ENCODE data around the gene CDKN2B-AS1. TPM values are rescaled to one million over a fixed set of nuclear protein-coding genes. Genes with fewer than 3 reads are reported as not detected.

The CDKN2B-AS1 gene
- total and polyA plus RNA-seq, 2 of the 13 experiments (the other 11 are each of a cell fraction or from before 2014, with no cell fraction given): 0.64 to 2.3 TPM

- H3K79me2 ChIP-seq (ENCODE audit: insufficient read depth, low read length): no peaks in the 10 kb centered on the region
- H3K4me3 ChIP-seq (replicated peaks in 1 of 3; ENCODE audit: insufficient read depth in 1 of 3, low read depth in 2 of 3, low read length in 3 of 3): no peak overlapping the region
- no peak overlapping the region for H2AFZ ChIP-seq (ENCODE audit: low read length)
- H3K36me3 ChIP-seq (replicated peaks in 1 of 2; ENCODE audit: control insufficient read depth in 1 of 2, insufficient read depth in 2 of 2, low read length in 2 of 2): no peaks in the 10 kb centered on the region
- CTCF ChIA-PET (ENCODE audit: low intra/inter-chr PET ratio, low total read pairs): no interaction called here
- ATAC-seq (no peak), DNase-seq (ENCODE audit: low spot score) (no peak), FAIRE-seq (no peak)
- no peaks in the 10 kb centered on the region for H4K20me1 ChIP-seq (ENCODE audit: insufficient read depth, low read length)
- peaks cover 0 to 3% of the 10 kb centered on the region in 2 experiments; a peak in 2 of 5 replicates for H3K27me3 ChIP-seq (ENCODE audit: control insufficient read depth in 1 of 2, insufficient read depth in 2 of 2, low read length in 2 of 2)
- intact Hi-C loops (cut with micrococcal nuclease; ENCODE audit: unreplicated experiment) (no loop called here), in situ Hi-C loops (cut with HindIII; ENCODE audit: extremely low pct_ligation_motif_present, low pct_unique_long_range_greater_than_20kb) (no loop called here)
- peaks cover 6% of the 10 kb centered on the region; the same call in 1 of the 2 replicates for H3K4me1 ChIP-seq (ENCODE audit: insufficient read depth, low read length)
- no peak overlapping the region for H3K9ac ChIP-seq (ENCODE audit: insufficient read depth, low read depth, low read length)
- no TSS peak for BruUV-seq (replicated peaks)
- no peak for TF ChIP-seq HOXD1 (CRISPR knock-in tag; IDR thresholded peaks at IDR 0.05)
- TF ChIP-seq YEATS4 (CRISPR knock-in tag; IDR thresholded peaks at IDR 0.05; ENCODE audit: borderline replicate concordance): no peak
- TF ChIP-seq ZNF678 (CRISPR knock-in tag; IDR thresholded peaks at IDR 0.05): no peak
- TF ChIP-seq ZC3H13 (CRISPR knock-in tag; IDR thresholded peaks at IDR 0.05): no peak
- TF ChIP-seq NPAS2 (CRISPR knock-in tag; IDR thresholded peaks at IDR 0.05; ENCODE audit: borderline replicate concordance): no peak
- no peak for TF ChIP-seq DNMT3B (CRISPR knock-in tag; conservative IDR thresholded peaks at IDR 0.05)
- TF ChIP-seq THAP7 (CRISPR knock-in tag; IDR thresholded peaks at IDR 0.05): no peak
- no peak for TF ChIP-seq TERF1 (CRISPR knock-in tag; IDR thresholded peaks at IDR 0.05)
- no peak for TF ChIP-seq HES4 (CRISPR knock-in tag; IDR thresholded peaks at IDR 0.05; ENCODE audit: borderline replicate concordance)
- no peak for TF ChIP-seq CREB1 (IDR thresholded peaks at IDR 0.05)
- TF ChIP-seq CREB1 (CRISPR knock-in tag; IDR thresholded peaks at IDR 0.05): no peak
- TF ChIP-seq SIX1 (CRISPR knock-in tag; IDR thresholded peaks at IDR 0.05; ENCODE audit: borderline replicate concordance): no peak
- TF ChIP-seq ZNF354B (CRISPR knock-in tag; IDR thresholded peaks at IDR 0.05): no peak
- TF ChIP-seq ETV6 (CRISPR knock-in tag; conservative IDR thresholded peaks at IDR 0.05): no peak
- TF ChIP-seq DMAP1 (CRISPR knock-in tag; IDR thresholded peaks at IDR 0.05): no peak
- TF ChIP-seq STAT6 (CRISPR knock-in tag; IDR thresholded peaks at IDR 0.05; ENCODE audit: borderline replicate concordance): no peak
- TF ChIP-seq PTBP1 (IDR thresholded peaks at IDR 0.05; ENCODE audit: low read depth, low read length, poor library complexity, severe bottlenecking): no peak
- no peak for TF ChIP-seq DR1 (CRISPR knock-in tag; IDR thresholded peaks at IDR 0.05)
- H3K27ac ChIP-seq (ENCODE audit: extremely low read length, insufficient read depth, low read length): no peak overlapping the region
- H3K4me2 ChIP-seq (ENCODE audit: low read depth, low read length): no peak overlapping the region
- no peaks in the 10 kb centered on the region for H3K9me3 ChIP-seq (ENCODE audit: low read length)
- POLR2A ChIA-PET: no interaction called here
These were observed 33.8 kb downstream of the CDKN2B-AS1 start for GRCh38 chr9:22028394-22028793.

Data from HepG2 (cell line).